ENCODE measurements around the gene NUDT14.

Gene NUDT14

GRCh38 chr14:105145381-105146180 is 35.5 kb downstream of the NUDT14 start:
- Histone ChIP-seq H4K20me1 (ENCODE audit: insufficient read depth, low read length) (no peaks in the 10 kb centered on the region), H2AFZ (ENCODE audit: low read depth, low read length) (no peak overlapping the region), H3K9ac (ENCODE audit: low read length) (no peak overlapping the region), H3K4me1 (ENCODE audit: low read length) (no peaks in the 10 kb centered on the region), H3K79me2 (ENCODE audit: low read length) (no peaks in the 10 kb centered on the region), H3K27ac (ENCODE audit: low read length) (no peak overlapping the region), H3K4me2 (ENCODE audit: low read length) (no peak overlapping the region), H3K27me3 (ENCODE audit: low read depth, low read length) (no peaks in the 10 kb centered on the region), H3K36me3 (replicated peaks; ENCODE audit: low read depth, low read length) (no peaks in the 10 kb centered on the region), H3K9me3 (ENCODE audit: insufficient read depth, low read length) (no peaks in the 10 kb centered on the region), H3K4me3 (ENCODE audit: low read length) (no peak overlapping the region)
- TF ChIP-seq EZH2phosphoT487 (IDR thresholded peaks at IDR 0.05; ENCODE audit: low read depth), result no peak
- TF ChIP-seq CTCF (IDR thresholded peaks at IDR 0.05; ENCODE audit: low read depth, low read length), result no peak

- no peak overlapping the region for H3K4me2 ChIP-seq (ENCODE audit: low read length)
Observed at GRCh38 chr14:105144666-105145380, 36.3 kb downstream of the NUDT14 start.

GRCh38 chr14:105144026-105144665 is 37.0 kb downstream of the NUDT14 start:
- Histone ChIP-seq H3K27ac (ENCODE audit: low read length) (no peak overlapping the region), H3K36me3 (replicated peaks; ENCODE audit: low read depth, low read length) (no peaks in the 10 kb centered on the region), H3K4me3 (ENCODE audit: low read length) (no peak overlapping the region), H4K20me1 (ENCODE audit: insufficient read depth, low read length) (no peaks in the 10 kb centered on the region), H3K4me1 (ENCODE audit: low read length) (no peaks in the 10 kb centered on the region), H3K4me2 (ENCODE audit: low read length) (no peak overlapping the region), H3K9ac (ENCODE audit: low read length) (no peak overlapping the region), H3K9me3 (ENCODE audit: insufficient read depth, low read length) (peaks cover 9% of the 10 kb centered on the region; the same call in 1 of the 2 replicates), H3K27me3 (ENCODE audit: low read depth, low read length) (no peaks in the 10 kb centered on the region), H3K79me2 (ENCODE audit: low read length) (no peaks in the 10 kb centered on the region), H2AFZ (ENCODE audit: low read depth, low read length) (no peak overlapping the region)
- TF ChIP-seq CTCF (IDR thresholded peaks at IDR 0.05; ENCODE audit: low read depth, low read length) (no peak), EZH2phosphoT487 (IDR thresholded peaks at IDR 0.05; ENCODE audit: low read depth) (no peak)

More at GRCh38 chr14:105144666-105145380, 36.3 kb downstream of the NUDT14 start:
- no peak for TF ChIP-seq EZH2phosphoT487 (IDR thresholded peaks at IDR 0.05; ENCODE audit: low read depth)
- no peak for TF ChIP-seq CTCF (IDR thresholded peaks at IDR 0.05; ENCODE audit: low read depth, low read length)
- H3K36me3 ChIP-seq (replicated peaks; ENCODE audit: low read depth, low read length), result no peaks in the 10 kb centered on the region
- no peak overlapping the region for H3K9ac ChIP-seq (ENCODE audit: low read length)
- no peak overlapping the region for H3K4me3 ChIP-seq (ENCODE audit: low read length)
- H3K27ac ChIP-seq (ENCODE audit: low read length), result no peak overlapping the region
- no peaks in the 10 kb centered on the region for H3K79me2 ChIP-seq (ENCODE audit: low read length)
- no peaks in the 10 kb centered on the region for H3K27me3 ChIP-seq (ENCODE audit: low read depth, low read length)
- no peaks in the 10 kb centered on the region for H4K20me1 ChIP-seq (ENCODE audit: insufficient read depth, low read length)
- H3K4me1 ChIP-seq (ENCODE audit: low read length), result no peaks in the 10 kb centered on the region
- peaks cover 4% of the 10 kb centered on the region; the same call in 1 of the 2 replicates for H3K9me3 ChIP-seq (ENCODE audit: insufficient read depth, low read length)
- no peak overlapping the region for H2AFZ ChIP-seq (ENCODE audit: low read depth, low read length)

Measured in OCI-LY3 (cell line).